Adrenal gland (tissue), 19 donors: ENCODE data around the gene LGALS3BP. TPM values are rescaled to one million over a fixed set of nuclear protein-coding genes. Genes with fewer than 3 reads are reported as not detected.

Experiments used
- DNase-seq, 7 donors: peaks; one replicate each; pipeline ENCODE4 v3.0.0-alpha.2; 2019 to 2020
- H3K27ac ChIP-seq, 5 donors: fragments of 200-600 bp; sonication (generic) in 4 of 5; 1 replicate in 3 of 5; 2 replicates in 2 of 5; pipeline versions ENCODE4 v1.5.1 to v1.8.0; 2016 to 2020; ENCODE audit warnings: mild to moderate bottlenecking in 1 of 5
- H3K27me3 ChIP-seq: fragments of 200-600 bp; 2 replicates; pipeline ENCODE4 v1.8.0; 2021
- H3K36me3 ChIP-seq, 2 donors: fragments of 200-600 bp; replicated peaks in 1 of 2; 1 replicate in 1 of 2; 2 replicates in 1 of 2; pipeline versions ENCODE4 v1.5.1 to v1.8.0; 2018 to 2022
- H3K4me1 ChIP-seq, 2 donors: fragments of 200-600 bp; replicated peaks in 1 of 2; 1 replicate in 1 of 2; 2 replicates in 1 of 2; pipeline versions ENCODE4 v1.5.1 to v1.8.0; 2018 to 2021
- H3K4me3 ChIP-seq, 4 donors: fragments of 200-600 bp; sonication (generic) in 3 of 4; one replicate each; pipeline ENCODE4 v1.5.1; 2016 to 2018
- H3K9me3 ChIP-seq, 3 donors: fragments of 200-600 bp; sonication (generic) in 1 of 3; replicated peaks in 1 of 3; 1 replicate in 2 of 3; 2 replicates in 1 of 3; pipeline versions ENCODE4 v1.5.1 to v1.8.0; 2016 to 2021
- POLR2A ChIP-seq, 2 donors: fragments of 450-650 bp; IDR thresholded peaks; one replicate each; pipeline ENCODE4 v1.6.1; 2017; ENCODE audit warnings: antibody characterized with exemption in 2 of 2, mild to moderate bottlenecking in 2 of 2, moderate library complexity in 1 of 2
- WGBS, 4 donors: extraction: QIAGEN DNeasy Blood & Tissue Kit in 2 of 4; methylation state at CpG; one replicate each; pipeline versions ENCODE4 v1.1.5 to v1.1.7; 2013 to 2017; 5-methylcytosine and 5-hydroxymethylcytosine counted together
- intact Hi-C, 2 donors: fragments of 100-400 bp; cut with DNase I; formaldehyde crosslinking; loops; one replicate each; pipeline versions ENCODE4 v1.14.1 to v1.15.0; 2022 to 2023
- long read RNA-seq, 10 donors: library from polyadenylated mRNA in 3 of 10; unstranded in 2 of 10; stranded (forward) in 1 of 10; transcript quantifications; one replicate each; pipeline ENCODE4 v2.0.0 and lab custom pipeline, GENCODE V29; 2021 to 2026
- polyA plus RNA-seq, 3 donors: library from polyadenylated mRNA; stranded (reverse); fragments of 200-250 nt in 2 of 3; fragments of 350-450 nt in 1 of 3; fragmentation: Illumina TruSeq in 1 of 3; extraction: RNeasy Lipid Tissue Mini Kit (QIAGEN cat#74804) in 1 of 3; gene quantifications; one replicate each; pipeline ENCODE4 v1.2.3, GENCODE V29; 2013 to 2014
- total RNA-seq, 9 donors: library from RNA; depleted of rRNA in 4 of 9; stranded (reverse); fragments of >200 nt in 4 of 9; fragments of 120-200 nt in 1 of 9; fragmentation: NEBNext Ultra II Directional in 1 of 9; extraction: Animal tissue kit (Norgen Biotek cat#: 25700) in 1 of 9; gene quantifications; one replicate each; pipeline versions ENCODE4 v1.1.0 to v1.2.4, GENCODE V29; 2013 to 2023
- TF ChIP-seq, protein P1 (sequence below), 6 experiments: fragments of 450-650 bp in 4 of 6; fragments of 200-600 bp in 2 of 6; sonication (generic) in 1 of 6; IDR thresholded peaks; 1 replicate in 5 of 6; 2 replicates in 1 of 6; pipeline versions ENCODE4 v1.5.1 to v1.8.0; 2016 to 2021; ENCODE audit warnings: antibody characterized with exemption in 6 of 6, mild to moderate bottlenecking in 2 of 6, moderate library complexity in 1 of 6
- donor health status: healthy with polysubstance abuse.
- donor health status: Bipolar disorder and iron deficiency.
- donor health status: DM: yes; HTN: yes; CAD: no.
- donor health status: DM: no; HTN: no; CAD: no.
- donor health status: DM: no; HTN: no; CAD: no.
- donor health status: DM: yes; HTN: yes; CAD: no.

Gene LGALS3BP, protein sequence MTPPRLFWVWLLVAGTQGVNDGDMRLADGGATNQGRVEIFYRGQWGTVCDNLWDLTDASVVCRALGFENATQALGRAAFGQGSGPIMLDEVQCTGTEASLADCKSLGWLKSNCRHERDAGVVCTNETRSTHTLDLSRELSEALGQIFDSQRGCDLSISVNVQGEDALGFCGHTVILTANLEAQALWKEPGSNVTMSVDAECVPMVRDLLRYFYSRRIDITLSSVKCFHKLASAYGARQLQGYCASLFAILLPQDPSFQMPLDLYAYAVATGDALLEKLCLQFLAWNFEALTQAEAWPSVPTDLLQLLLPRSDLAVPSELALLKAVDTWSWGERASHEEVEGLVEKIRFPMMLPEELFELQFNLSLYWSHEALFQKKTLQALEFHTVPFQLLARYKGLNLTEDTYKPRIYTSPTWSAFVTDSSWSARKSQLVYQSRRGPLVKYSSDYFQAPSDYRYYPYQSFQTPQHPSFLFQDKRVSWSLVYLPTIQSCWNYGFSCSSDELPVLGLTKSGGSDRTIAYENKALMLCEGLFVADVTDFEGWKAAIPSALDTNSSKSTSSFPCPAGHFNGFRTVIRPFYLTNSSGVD
- total RNA-seq (1,000 to 10,000 TPM in 2 of 9 donors, 100 to 1,000 TPM in 7; 144 to 1,588 (median 789) TPM), polyA plus RNA-seq (100 to 1,000 TPM; 266 to 499 (median 286) TPM)
- long read RNA-seq, donor 1, transcript LGALS3BP-201 (6 exons, 2,405 nt) = major isoform, 45 of 49 reads
- long read RNA-seq, donor 1, partial matches to known transcripts = 0 of 49 reads
- long read RNA-seq, donor 1, other reads (novel, unspliced or antisense) = 0 of 49 reads
- long read RNA-seq, donor 2, transcript LGALS3BP-201 (6 exons, 2,405 nt) = major isoform, 62 of 66 reads
- long read RNA-seq, donor 2, partial matches to known transcripts = 0 of 66 reads
- long read RNA-seq, donor 2, other reads (novel, unspliced or antisense) = 0 of 66 reads
- long read RNA-seq, donor 3, transcript LGALS3BP-201 (6 exons, 2,405 nt) = major isoform, 32 of 32 reads
- long read RNA-seq, donor 3, partial matches to known transcripts = 0 of 32 reads
- long read RNA-seq, donor 3, other reads (novel, unspliced or antisense) = 0 of 32 reads
- long read RNA-seq, donor 4, transcript LGALS3BP-201 (6 exons, 2,405 nt) = major isoform, 291 of 346 reads
- long read RNA-seq, donor 4, partial matches to known transcripts = 10 of 346 reads
- long read RNA-seq, donor 4, other reads (novel, unspliced or antisense) = 43 of 346 reads
- long read RNA-seq, donor 5, transcript LGALS3BP-201 (6 exons, 2,405 nt) = major isoform, 2,001 of 2,176 reads
- long read RNA-seq, donor 5, transcript LGALS3BP-210 (3 exons, 882 nt) = minor isoform, 12 of 2,176 reads
- long read RNA-seq, donor 5, transcript LGALS3BP-202 (5 exons, 936 nt) = minor isoform, 9 of 2,176 reads
- long read RNA-seq, donor 5, partial matches to known transcripts = 46 of 2,176 reads
- long read RNA-seq, donor 5, other reads (novel, unspliced or antisense) = 107 of 2,176 reads
- long read RNA-seq, donor 6, transcript LGALS3BP-210 (3 exons, 882 nt) = minor isoform, 5 of 261 reads
- long read RNA-seq, donor 6, transcript LGALS3BP-201 (6 exons, 2,405 nt) = major isoform, 226 of 261 reads
- long read RNA-seq, donor 6, partial matches to known transcripts = 3 of 261 reads
- long read RNA-seq, donor 6, other reads (novel, unspliced or antisense) = 27 of 261 reads
- long read RNA-seq, donor 7, transcript LGALS3BP-201 (6 exons, 2,405 nt) = major isoform, 31 of 40 reads
- long read RNA-seq, donor 7, partial matches to known transcripts = 5 of 40 reads
- long read RNA-seq, donor 7, other reads (novel, unspliced or antisense) = 0 of 40 reads
- long read RNA-seq, donor 8, transcript LGALS3BP-201 (6 exons, 2,405 nt) = major isoform, 86 of 89 reads
- long read RNA-seq, donor 8, partial matches to known transcripts = 0 of 89 reads
- long read RNA-seq, donor 8, other reads (novel, unspliced or antisense) = 0 of 89 reads
- long read RNA-seq, donor 9, transcript LGALS3BP-201 (6 exons, 2,405 nt) = major isoform, 46 of 50 reads
- long read RNA-seq, donor 9, partial matches to known transcripts = 0 of 50 reads
- long read RNA-seq, donor 9, other reads (novel, unspliced or antisense) = 0 of 50 reads
- long read RNA-seq, donor 10, transcript LGALS3BP-201 (6 exons, 2,405 nt) = major isoform, 46 of 56 reads
- long read RNA-seq, donor 10, partial matches to known transcripts = 5 of 56 reads
- long read RNA-seq, donor 10, other reads (novel, unspliced or antisense) = 0 of 56 reads

DNA sequence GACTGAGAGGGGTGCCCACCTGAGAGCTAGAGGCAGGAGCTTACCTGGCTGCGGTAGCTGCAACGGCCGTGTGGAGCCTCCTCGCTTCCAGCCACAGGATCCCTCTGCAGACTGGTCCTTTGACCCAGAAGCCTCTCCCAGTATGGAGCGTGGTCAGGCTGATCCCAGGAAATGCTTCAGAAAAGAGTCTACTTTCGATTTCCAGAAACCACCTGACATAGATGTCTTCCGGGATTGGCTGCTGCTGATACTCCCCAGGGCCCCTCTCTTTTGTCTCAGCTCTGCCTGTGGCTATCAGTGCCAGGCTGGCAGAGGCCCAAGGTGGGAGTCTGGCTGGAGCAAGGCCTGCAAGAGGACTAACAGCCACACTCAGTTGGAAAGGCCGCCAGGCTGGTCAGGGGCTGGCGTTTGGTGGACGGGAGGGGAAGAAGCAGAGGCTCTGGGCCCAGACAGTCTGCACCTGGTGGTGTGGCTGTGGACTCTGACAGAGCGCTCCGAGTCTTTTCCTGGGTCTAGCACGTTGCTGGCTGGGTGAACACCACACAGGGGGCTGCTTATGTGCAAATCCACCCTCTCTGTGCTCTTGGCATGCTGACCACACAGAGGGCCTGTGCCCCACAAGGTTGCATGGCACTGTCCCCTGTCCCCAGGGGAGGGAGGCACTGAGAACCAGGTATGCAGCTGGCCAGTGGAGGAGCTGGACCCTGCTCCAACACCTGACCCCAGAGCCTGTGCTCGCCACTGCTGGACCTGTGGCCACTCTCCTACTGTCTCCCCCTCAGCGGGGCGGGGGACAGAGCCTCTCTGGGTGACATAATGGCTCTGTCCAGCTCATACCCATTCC lies at the start of gene LGALS3BP:
Gene LGALS3BP, minus strand, starts transcription at position 144 of the 844 bp plus-strand sequence. CDS start 2,732 bp downstream, outside the sequence.
- peaks cover 31 to 53% of the 10 kb centered on the region in 2 donors for H3K4me1 ChIP-seq
- no peaks in the 10 kb centered on the region for H3K27me3 ChIP-seq
- H3K9me3 ChIP-seq = no peaks in the 10 kb centered on the region
- intact Hi-C loops = no loop called here
- peak within 1 kb of the TSS in 2 of 4 donors; percentile 32 to 63 for H3K4me3 ChIP-seq
- peak; percentile 68 to 95 (median 92) for DNase-seq
- H3K36me3 ChIP-seq = peaks cover 0 to 2% of the 10 kb centered on the region in 2 donors
- WGBS, 4 donors = 33 to 44% (median 37%) methylated on average over 11 to 16 of the region's 16 CpGs
- peak; percentile 11 to 89 for TF ChIP-seq POLR2A (IDR thresholded peaks at IDR 0.05)
- TF ChIP-seq, protein P1, sequence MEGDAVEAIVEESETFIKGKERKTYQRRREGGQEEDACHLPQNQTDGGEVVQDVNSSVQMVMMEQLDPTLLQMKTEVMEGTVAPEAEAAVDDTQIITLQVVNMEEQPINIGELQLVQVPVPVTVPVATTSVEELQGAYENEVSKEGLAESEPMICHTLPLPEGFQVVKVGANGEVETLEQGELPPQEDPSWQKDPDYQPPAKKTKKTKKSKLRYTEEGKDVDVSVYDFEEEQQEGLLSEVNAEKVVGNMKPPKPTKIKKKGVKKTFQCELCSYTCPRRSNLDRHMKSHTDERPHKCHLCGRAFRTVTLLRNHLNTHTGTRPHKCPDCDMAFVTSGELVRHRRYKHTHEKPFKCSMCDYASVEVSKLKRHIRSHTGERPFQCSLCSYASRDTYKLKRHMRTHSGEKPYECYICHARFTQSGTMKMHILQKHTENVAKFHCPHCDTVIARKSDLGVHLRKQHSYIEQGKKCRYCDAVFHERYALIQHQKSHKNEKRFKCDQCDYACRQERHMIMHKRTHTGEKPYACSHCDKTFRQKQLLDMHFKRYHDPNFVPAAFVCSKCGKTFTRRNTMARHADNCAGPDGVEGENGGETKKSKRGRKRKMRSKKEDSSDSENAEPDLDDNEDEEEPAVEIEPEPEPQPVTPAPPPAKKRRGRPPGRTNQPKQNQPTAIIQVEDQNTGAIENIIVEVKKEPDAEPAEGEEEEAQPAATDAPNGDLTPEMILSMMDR (IDR thresholded peaks at IDR 0.05) = no peak
- H3K27ac ChIP-seq = peak within 1 kb of the TSS in 4 of 5 donors; percentile 47 to 89 (median 76)

DNA sequence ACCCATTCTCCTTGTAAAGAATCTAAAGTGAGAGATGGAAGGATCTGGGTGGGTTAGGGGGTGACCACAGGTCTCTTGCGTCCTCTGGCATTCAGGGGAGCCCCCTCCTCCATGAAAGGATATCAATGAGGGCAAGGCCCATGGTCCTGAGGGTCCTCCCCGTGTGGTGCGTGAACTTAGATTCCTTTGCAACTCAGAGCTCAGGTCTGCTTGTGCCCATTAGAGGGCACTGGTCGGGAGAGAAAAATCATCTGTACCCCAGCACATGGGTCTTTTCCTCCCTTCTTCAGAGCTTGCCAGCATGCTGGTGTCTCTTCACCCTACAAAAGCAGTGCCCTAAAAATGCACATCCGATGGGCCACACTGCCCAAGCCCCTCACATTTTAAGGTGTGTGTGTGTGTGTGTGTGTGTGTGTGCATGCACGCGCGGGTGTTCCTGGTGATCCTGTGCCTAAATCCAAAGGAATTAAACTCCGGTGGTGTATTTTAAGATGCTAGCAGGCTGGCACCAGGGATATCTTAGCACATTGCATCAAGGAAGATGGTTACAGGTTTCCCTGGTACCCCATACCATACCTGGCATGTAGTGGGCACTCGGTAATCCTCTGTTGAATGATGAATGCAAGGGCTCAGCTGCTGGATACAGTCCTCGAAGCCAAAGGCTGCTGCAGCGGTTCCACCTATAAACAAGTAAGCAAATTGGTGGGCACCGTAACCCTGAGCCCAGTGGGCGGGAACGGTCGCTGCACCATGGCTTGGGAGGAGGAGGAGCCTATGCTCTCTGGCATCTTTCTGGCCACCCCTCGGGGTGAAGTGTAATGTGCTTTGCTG lies 49.0 kb upstream of the LGALS3BP start:
- no peaks in the 10 kb centered on the region for H3K27me3 ChIP-seq
- peaks cover 45% of the 10 kb centered on the region in 2 donors for H3K4me1 ChIP-seq
- DNase-seq = peak in 5 of 7 donors; percentile 11 to 56 (median 28)
- peak overlapping the region in 1 of 4 donors; percentile 72 for H3K4me3 ChIP-seq
- TF ChIP-seq, protein P1 (IDR thresholded peaks at IDR 0.05) = peak in 1 of 6 experiments; percentile 33
- TF ChIP-seq POLR2A (IDR thresholded peaks at IDR 0.05) = no peak
- H3K27ac ChIP-seq = peak overlapping the region; percentile 94 to 100 (median 95)
- no peaks in the 10 kb centered on the region for H3K36me3 ChIP-seq
- 80 to 91% (median 81%) methylated on average over 12 to 17 of the region's 17 CpGs for WGBS, 4 donors
- no peaks in the 10 kb centered on the region for H3K9me3 ChIP-seq
- intact Hi-C loops = no loop called here
